ENCODE data around the gene MAGEA9B. TPM values are rescaled to one million over a fixed set of nuclear protein-coding genes. Genes with fewer than 3 reads are reported as not detected.
"Not testable (repeated sequence)": the region's sequence is repeated elsewhere in the genome, so short reads cannot be mapped to it uniquely, and the experiment has no call there.

The MAGEA9B gene
- total and polyA plus RNA-seq, 8 donors, result not detected

- no peaks in the 10 kb centered on the region for H3K36me3 ChIP-seq
- no peak overlapping the region for H3K4me3 ChIP-seq
- H3K9me3 ChIP-seq, result no peaks in the 10 kb centered on the region
- no peak overlapping the region for H3K27ac ChIP-seq
- H3K4me1 ChIP-seq, result no peaks in the 10 kb centered on the region
- no peak for DNase-seq
- 60 to 83% methylated on average over 5 of the region's 5 CpGs for WGBS, 2 donors
- FAIRE-seq, result no peak
- no peak for ATAC-seq
- no peak for TF ChIP-seq CTCF (IDR thresholded peaks at IDR 0.05)
- intact Hi-C loops (cut with DNase I), result no loop called here
- peaks cover 0 to 5% (median 0%) of the 10 kb centered on the region in 4 donors for H3K27me3 ChIP-seq
These were observed 18.5 kb downstream of the MAGEA9B start for GRCh38 chrX:149568701-149569296.

DNA sequence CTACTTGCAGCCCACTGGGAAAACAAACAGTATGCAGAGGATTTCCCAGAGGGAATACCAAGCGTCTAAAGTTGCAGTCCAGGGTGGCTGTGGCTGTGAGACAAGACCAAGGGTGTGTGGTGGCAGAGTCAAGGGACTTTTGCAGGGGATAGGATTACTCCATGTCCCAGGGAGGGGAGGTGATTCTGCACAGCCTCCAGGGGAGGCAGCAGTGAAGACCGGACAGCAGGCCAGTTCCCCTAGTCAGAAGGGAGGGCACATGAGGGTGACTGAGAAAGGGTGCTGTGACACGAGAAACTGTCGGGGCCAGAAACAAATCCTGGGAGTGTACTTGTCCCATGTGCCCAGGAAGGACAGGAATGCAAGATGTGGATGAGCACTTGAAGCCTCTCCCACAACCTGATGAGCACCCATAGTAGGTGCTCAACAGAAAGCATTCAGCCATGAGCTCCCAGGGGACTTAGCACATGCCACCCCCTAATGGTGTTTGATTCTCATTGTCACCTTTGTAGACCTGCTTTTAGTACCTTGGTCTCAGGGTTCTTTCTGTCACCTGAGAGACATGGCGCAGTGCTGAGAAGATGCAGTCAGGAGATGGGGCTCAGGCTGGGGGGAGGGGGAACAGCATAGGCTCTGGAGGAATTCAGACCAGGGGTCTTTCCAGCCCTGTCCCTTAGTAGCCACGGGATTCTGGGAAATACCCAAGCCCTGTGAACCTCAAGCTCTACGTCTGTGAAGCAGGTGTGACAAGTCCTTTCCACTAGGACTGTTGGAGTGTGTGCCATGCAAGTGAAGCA, 19.4 kb downstream of the MAGEA9B start:
- no peak overlapping the region for H3K27ac ChIP-seq
- no peaks in the 10 kb centered on the region for H3K9me3 ChIP-seq
- WGBS, 2 donors, result 64 to 77% methylated on average over 7 of the region's 7 CpGs
- intact Hi-C loops (cut with DNase I), result no loop called here
- no peak for ATAC-seq
- no peaks in the 10 kb centered on the region for H3K36me3 ChIP-seq
- no peak for TF ChIP-seq CTCF (IDR thresholded peaks at IDR 0.05)
- DNase-seq, result peak in 1 of 6 donors; percentile 13
- H3K4me3 ChIP-seq, result no peak overlapping the region
- H3K27me3 ChIP-seq, result peaks cover 0 to 5% (median 0%) of the 10 kb centered on the region in 4 donors
- FAIRE-seq, result no peak
- no peaks in the 10 kb centered on the region for H3K4me1 ChIP-seq

DNA sequence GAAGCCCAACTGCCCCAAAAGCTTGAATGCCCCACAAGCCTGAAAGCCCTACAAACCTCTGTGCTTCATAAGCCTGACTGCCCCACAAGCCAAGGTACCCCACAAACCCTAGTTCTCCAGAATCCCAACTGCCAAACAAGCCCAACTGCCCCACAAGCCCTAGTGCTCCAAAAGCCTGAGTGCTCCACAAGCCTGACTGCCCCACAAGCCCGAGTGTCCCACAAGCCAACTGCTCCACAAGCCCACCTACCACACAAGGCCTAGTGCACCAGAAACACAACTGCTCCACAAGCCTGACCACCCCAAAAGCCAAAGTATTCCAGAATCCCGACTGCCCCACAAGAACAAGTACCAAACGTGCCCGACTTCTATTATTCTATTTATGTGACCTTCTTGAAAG, 23.9 kb downstream of the MAGEA9B start:
- no peak for TF ChIP-seq CTCF (IDR thresholded peaks at IDR 0.05)
- no peak for FAIRE-seq
- Histone ChIP-seq H3K36me3 (no peaks in the 10 kb centered on the region), H3K4me1 (no peaks in the 10 kb centered on the region), H3K9me3 (no peaks in the 10 kb centered on the region), H3K4me3 (no peak overlapping the region), H3K27me3 (peaks cover 0 to 3% (median 0%) of the 10 kb centered on the region in 4 donors), H3K27ac (no peak overlapping the region)
- intact Hi-C loops (cut with DNase I), result no loop called here
- ATAC-seq, result no peak
- no peak for DNase-seq
- WGBS, 2 donors, result 76 to 85% methylated on average over 4 of the region's 4 CpGs

- FAIRE-seq; H3K27ac ChIP-seq; H3K4me3 ChIP-seq; DNase-seq; H3K4me1 ChIP-seq; H3K36me3 ChIP-seq; H3K27me3 ChIP-seq; intact Hi-C loops (cut with DNase I); H3K9me3 ChIP-seq; ATAC-seq: not testable (repeated sequence)
- no CpG with 5 or more reads among the region's 4 CpGs for WGBS, 2 donors
These were observed 32.0 kb downstream of the MAGEA9B start for GRCh38 chrX:149555251-149555650.

- H3K9me3 ChIP-seq; FAIRE-seq; H3K27me3 ChIP-seq; intact Hi-C loops (cut with DNase I); H3K4me1 ChIP-seq; H3K36me3 ChIP-seq; H3K4me3 ChIP-seq; H3K27ac ChIP-seq; ATAC-seq: not testable (repeated sequence)
- peak in 1 of 6 donors; percentile 15 for DNase-seq
- 80 to 97% methylated on average over 1 to 2 of the region's 6 CpGs for WGBS, 2 donors
These were observed 35.4 kb downstream of the MAGEA9B start for GRCh38 chrX:149551939-149552248.

GRCh38 chrX:149551245-149551938, 35.9 kb downstream of the MAGEA9B start:
- FAIRE-seq, result not testable (repeated sequence)
- no CpG with 5 or more reads among the region's 4 CpGs for WGBS, 2 donors

GRCh38 chrX:149550454-149550853, 36.8 kb downstream of the MAGEA9B start:
- FAIRE-seq; H3K4me1 ChIP-seq; H3K36me3 ChIP-seq; H3K27me3 ChIP-seq; H3K9me3 ChIP-seq; H3K4me3 ChIP-seq; DNase-seq; H3K27ac ChIP-seq; intact Hi-C loops (cut with DNase I); ATAC-seq: not testable (repeated sequence)
- 86 to 100% methylated on average over 1 of the region's 1 CpG for WGBS, 2 donors

More at GRCh38 chrX:149551245-149551938, 35.9 kb downstream of the MAGEA9B start:
- intact Hi-C loops (cut with DNase I); H3K36me3 ChIP-seq; H3K4me1 ChIP-seq; DNase-seq; H3K4me3 ChIP-seq; H3K27ac ChIP-seq; H3K27me3 ChIP-seq; H3K9me3 ChIP-seq; ATAC-seq: not testable (repeated sequence)

DNA sequence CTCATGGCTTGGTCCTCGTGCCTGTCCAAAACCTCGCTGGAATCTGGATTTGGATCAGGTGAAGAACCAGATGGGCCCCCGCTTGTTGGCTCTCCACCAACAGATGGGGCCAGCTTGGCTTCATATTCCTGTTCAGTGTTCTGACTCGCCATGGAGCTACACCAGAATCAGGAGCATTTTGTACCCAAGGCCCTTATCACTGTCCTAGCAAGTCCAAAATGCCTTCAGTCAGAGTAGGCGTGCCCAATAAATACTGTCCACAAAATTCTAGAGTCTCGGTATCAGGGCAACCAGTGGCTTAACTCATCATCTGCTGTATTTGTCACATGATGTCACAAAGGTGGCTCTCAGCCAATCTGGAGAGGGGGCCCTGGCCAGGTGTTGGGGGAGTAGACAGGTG, 37.6 kb downstream of the MAGEA9B start, which contains the start of gene HSFX3:
TSS of gene HSFX3 (minus strand) at position 224 of the 400 bp plus-strand sequence. CDS start at position 152, 72 bp downstream.
- FAIRE-seq; H3K9me3 ChIP-seq; DNase-seq; H3K27me3 ChIP-seq; H3K36me3 ChIP-seq; H3K4me1 ChIP-seq; ATAC-seq; H3K27ac ChIP-seq; H3K4me3 ChIP-seq; intact Hi-C loops (cut with DNase I): not testable (repeated sequence)
- WGBS, 2 donors, result 100% methylated on average over 1 of the region's 6 CpGs

DNA sequence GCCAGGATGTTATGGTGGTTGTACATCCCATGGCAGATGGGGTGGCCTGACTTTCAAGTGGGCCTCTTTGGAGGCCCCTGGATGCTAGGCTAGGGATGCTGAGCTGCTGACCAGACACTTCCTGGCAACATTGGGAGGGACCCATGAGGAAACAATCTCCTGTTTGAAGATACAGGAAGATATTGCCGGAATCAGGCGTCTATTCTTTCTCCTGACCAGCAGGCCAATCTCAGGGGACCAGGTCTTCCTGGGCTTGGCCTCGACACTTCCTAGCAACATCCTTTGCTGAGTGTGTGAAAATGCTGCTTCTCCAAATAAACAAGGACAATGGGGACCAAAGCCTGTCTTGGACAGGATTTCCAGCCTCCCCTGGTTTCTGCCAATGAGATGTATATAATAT, 39.5 kb downstream of the MAGEA9B start:
- WGBS, 2 donors, result no CpG with 5 or more reads among the region's 3 CpGs
- intact Hi-C loops (cut with DNase I); H3K27ac ChIP-seq; H3K36me3 ChIP-seq; ATAC-seq; DNase-seq; H3K9me3 ChIP-seq; H3K4me3 ChIP-seq; H3K27me3 ChIP-seq; H3K4me1 ChIP-seq; FAIRE-seq: not testable (repeated sequence)

Data from pancreas (tissue), 10 donors.